ENCODE data around the gene ARHGAP26. TPM values are rescaled to one million over a fixed set of nuclear protein-coding genes. Genes with fewer than 3 reads are reported as not detected.

ARHGAP26 gene
- total RNA-seq, 4 donors from 2014 or later, result 11.0 to 23.3 (median 14.3) TPM

DNA sequence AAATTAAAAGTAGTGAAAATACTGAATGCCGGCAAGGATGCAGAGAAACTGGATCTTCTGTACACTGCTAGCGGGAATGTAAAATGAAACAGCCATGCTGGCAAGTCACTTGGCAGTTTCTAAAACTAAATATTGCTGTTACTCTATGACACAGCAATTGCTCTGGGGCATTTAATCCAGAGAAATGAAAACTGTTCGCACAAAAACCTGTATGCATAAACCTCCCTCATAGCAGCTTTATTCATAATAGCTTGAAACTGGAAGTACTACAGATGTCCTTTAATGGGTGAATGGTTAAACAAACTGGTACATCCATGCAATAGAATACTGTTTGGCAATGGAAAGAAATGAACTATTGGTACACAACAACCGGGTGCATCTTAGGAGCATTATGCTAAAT, 167.2 kb downstream of the ARHGAP26 start:
- 74 to 81% methylated on average over 4 of the region's 4 CpGs for WGBS, 2 donors
- no peak for DNase-seq (ENCODE audit: low spot score in 2 of 2)
- no peak for TF ChIP-seq CTCF (IDR thresholded peaks at IDR 0.05)
- no peak for TF ChIP-seq POLR2A (IDR thresholded peaks at IDR 0.05)
- intact Hi-C loops (cut with DNase I; ENCODE audit: low total_unique reads), result no loop called here
- H3K4me3 ChIP-seq (ENCODE audit: low read depth, poor library complexity, severe bottlenecking), result no peak overlapping the region

DNA sequence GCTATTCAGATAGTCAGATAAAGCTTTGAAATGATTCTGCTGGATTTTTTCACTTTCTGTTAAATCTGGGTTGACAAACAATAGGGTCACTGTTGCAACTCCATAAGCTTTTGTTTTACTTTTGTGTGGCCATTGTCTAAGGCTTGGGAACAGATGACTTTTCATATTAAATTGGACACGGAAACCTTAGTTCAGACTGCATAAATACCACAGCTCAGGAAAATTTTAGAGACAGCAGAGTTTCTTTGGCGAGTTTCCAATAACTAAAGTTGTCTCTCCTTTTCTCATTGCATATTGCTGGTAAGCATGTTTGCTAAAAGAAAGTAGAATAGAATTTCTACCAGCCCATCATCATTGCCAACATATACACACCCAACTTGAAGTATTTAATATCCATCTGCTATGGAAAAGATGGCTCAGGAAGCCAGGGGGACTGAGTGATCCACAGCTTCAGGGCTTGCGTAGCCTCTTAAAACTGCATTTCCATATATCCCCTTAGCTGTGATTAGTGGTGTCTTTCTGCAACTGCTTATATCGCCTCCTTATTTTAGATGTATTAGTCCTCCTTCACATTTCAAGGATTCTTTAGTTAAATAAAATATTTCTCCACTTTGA, 168.2 kb downstream of the ARHGAP26 start:
- intact Hi-C loops (cut with DNase I; ENCODE audit: low total_unique reads), result no loop called here

GRCh38 chr5:142939006-142939405, 168.8 kb downstream of the ARHGAP26 start:
- WGBS, 2 donors, result 78 to 82% methylated on average over 3 of the region's 3 CpGs
- intact Hi-C loops (cut with DNase I; ENCODE audit: low total_unique reads), result no loop called here
- TF ChIP-seq POLR2A (IDR thresholded peaks at IDR 0.05), result no peak
- no peak for TF ChIP-seq CTCF (IDR thresholded peaks at IDR 0.05)
- H3K4me3 ChIP-seq (ENCODE audit: low read depth, poor library complexity, severe bottlenecking), result no peak overlapping the region
- no peak for DNase-seq (ENCODE audit: low spot score in 2 of 2)

More for the DNA sequence above, 168.2 kb downstream of the ARHGAP26 start:
- no peak overlapping the region for H3K4me3 ChIP-seq (ENCODE audit: low read depth, poor library complexity, severe bottlenecking)
- TF ChIP-seq POLR2A (IDR thresholded peaks at IDR 0.05), result no peak
- TF ChIP-seq CTCF (IDR thresholded peaks at IDR 0.05), result no peak
- DNase-seq (ENCODE audit: low spot score in 2 of 2), result no peak
- WGBS, 2 donors, result 67% methylated on average over 4 of the region's 4 CpGs

- 81 to 82% methylated on average over 4 of the region's 4 CpGs for WGBS, 2 donors
- TF ChIP-seq CTCF (IDR thresholded peaks at IDR 0.05) (no peak), POLR2A (IDR thresholded peaks at IDR 0.05) (no peak)
- H3K4me3 ChIP-seq (ENCODE audit: low read depth, poor library complexity, severe bottlenecking), result no peak overlapping the region
- DNase-seq (ENCODE audit: low spot score in 2 of 2), result no peak
- intact Hi-C loops (cut with DNase I; ENCODE audit: low total_unique reads), result no loop called here
These were observed 169.7 kb downstream of the ARHGAP26 start for GRCh38 chr5:142939884-142940283.

DNA sequence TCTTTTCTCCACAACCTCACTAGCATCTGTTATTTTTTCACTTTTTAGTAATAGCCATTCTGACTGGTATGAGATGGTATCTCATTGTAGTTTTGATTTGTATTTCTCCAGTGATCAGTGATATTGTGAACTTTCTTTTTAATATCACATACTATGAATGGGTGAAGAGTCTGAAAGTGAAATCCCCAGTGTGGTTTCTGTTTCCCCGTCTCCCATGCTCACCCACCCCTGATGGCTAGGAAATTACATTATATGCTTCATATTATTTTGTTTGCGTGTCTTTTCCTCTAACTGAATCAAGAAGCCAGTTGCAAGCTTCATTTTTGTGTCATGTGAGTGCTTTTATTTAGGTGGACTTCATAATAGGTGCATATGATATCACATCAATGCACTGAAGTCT, 171.1 kb downstream of the ARHGAP26 start:
- no peak overlapping the region for H3K4me3 ChIP-seq (ENCODE audit: low read depth, poor library complexity, severe bottlenecking)
- no peak for TF ChIP-seq POLR2A (IDR thresholded peaks at IDR 0.05)
- no peak for TF ChIP-seq CTCF (IDR thresholded peaks at IDR 0.05)
- 90 to 96% methylated on average over 2 of the region's 2 CpGs for WGBS, 2 donors
- no peak for DNase-seq (ENCODE audit: low spot score in 2 of 2)
- intact Hi-C loops (cut with DNase I; ENCODE audit: low total_unique reads), result no loop called here

DNA sequence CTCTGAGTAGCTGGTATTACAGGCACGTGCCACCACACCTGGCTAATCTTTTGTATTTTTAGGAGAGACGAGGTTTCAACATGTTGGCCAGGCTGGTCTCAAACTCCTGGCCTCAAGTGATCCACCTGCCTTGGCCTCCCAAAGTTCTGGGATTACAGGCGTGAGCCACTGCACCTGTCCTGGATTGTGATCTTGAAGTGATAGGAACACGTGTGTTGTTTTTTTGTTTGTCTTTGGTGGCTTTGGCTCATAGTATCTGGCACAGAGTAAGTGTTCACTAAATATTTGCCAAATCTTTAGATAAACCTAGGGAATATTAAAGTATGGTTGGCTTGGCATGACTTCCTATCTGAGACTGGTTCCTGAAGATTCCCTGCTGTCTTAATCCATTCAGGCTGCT, 172.7 kb downstream of the ARHGAP26 start:
- WGBS, 2 donors, result 72 to 77% methylated on average over 4 of the region's 4 CpGs
- H3K4me3 ChIP-seq (ENCODE audit: low read depth, poor library complexity, severe bottlenecking), result no peak overlapping the region
- DNase-seq (ENCODE audit: low spot score in 2 of 2), result no peak
- TF ChIP-seq CTCF (IDR thresholded peaks at IDR 0.05) (no peak), POLR2A (IDR thresholded peaks at IDR 0.05) (no peak)
- intact Hi-C loops (cut with DNase I; ENCODE audit: low total_unique reads), result no loop called here

Data from lower leg skin (tissue), 4 donors.